ENCODE measurements around the gene SMIM45.

The SMIM45 gene

GRCh38 chr22:41908411-41909309 is 43.3 kb upstream of the SMIM45 start:
- peak overlapping the region; percentile 22 for H3K4me3 ChIP-seq (ENCODE audit: low read length)
- ChIA-PET POLR2A (interaction anchor here (0.8 to 2.2 kb wide), 7 partner anchors 11 to 108 kb away, joined by 3 to 11 read pairs (median 5); partner anchors contain the start of genes CCDC134, SREBF2 and TNFRSF13C), CTCF (interaction anchor here (0.8 to 3.8 kb wide), 5 partner anchors 9 to 32 kb away, joined by 3 to 18 read pairs (median 4); partner anchors contain the start of gene TNFRSF13C)
- peak in 1 of 5 donors; percentile 33 for DNase-seq
- Mint-ChIP-seq H3K4me3 (peak overlapping the region; percentile 72 to 89 (median 78)), H3K27me3 (peaks cover 15 to 24% of the 10 kb centered on the region in 2 donors), H3K36me3 (peaks cover 0 to 20% (median 0%) of the 10 kb centered on the region in 3 donors), H3K4me1 (peaks cover 23 to 36% (median 27%) of the 10 kb centered on the region in 3 donors), H3K9me3 (no peaks in the 10 kb centered on the region), H3K27ac (peak overlapping the region; percentile 55 to 92 (median 84))
- H3K36me3 ChIP-seq (ENCODE audit: insufficient read depth, low read length), result no peaks in the 10 kb centered on the region
- H3K27me3 ChIP-seq (ENCODE audit: insufficient read depth, low read length, poor library complexity, severe bottlenecking), result peaks cover 33% of the 10 kb centered on the region
- peaks cover 29% of the 10 kb centered on the region for H3K4me1 ChIP-seq (ENCODE audit: insufficient read depth, low read length)
- H3K27ac ChIP-seq (ENCODE audit: low read depth, low read length), result no peak overlapping the region
- H3K9me3 ChIP-seq (ENCODE audit: low read length), result no peaks in the 10 kb centered on the region

GRCh38 chr22:41909310-41910049 is 42.5 kb upstream of the SMIM45 start:
- H3K36me3 ChIP-seq (ENCODE audit: insufficient read depth, low read length), result no peaks in the 10 kb centered on the region
- ChIA-PET POLR2A (interaction anchor here (1.6 to 2.2 kb wide), 2 partner anchors 16 to 31 kb away, joined by 5 to 11 read pairs; no protein-coding TSS in a partner anchor), CTCF (interaction anchor here (3.8 kb wide), 1 partner anchor 16 kb away, joined by 18 read pairs; the partner anchor contains the start of gene TNFRSF13C)
- Mint-ChIP-seq H3K27ac (peak overlapping the region in 3 of 8 donors; percentile 12 to 67 (median 57)), H3K36me3 (peaks cover 0 to 12% (median 0%) of the 10 kb centered on the region in 3 donors), H3K9me3 (no peaks in the 10 kb centered on the region), H3K27me3 (peaks cover 15 to 24% of the 10 kb centered on the region in 2 donors), H3K4me3 (peak overlapping the region in 5 of 7 donors; percentile 43 to 80 (median 67)), H3K4me1 (peaks cover 23 to 36% (median 27%) of the 10 kb centered on the region in 3 donors)
- H3K4me1 ChIP-seq (ENCODE audit: insufficient read depth, low read length), result peaks cover 29% of the 10 kb centered on the region
- no peak overlapping the region for H3K27ac ChIP-seq (ENCODE audit: low read depth, low read length)
- H3K27me3 ChIP-seq (ENCODE audit: insufficient read depth, low read length, poor library complexity, severe bottlenecking), result peaks cover 33% of the 10 kb centered on the region
- no peak for DNase-seq
- no peak overlapping the region for H3K4me3 ChIP-seq (ENCODE audit: low read length)
- H3K9me3 ChIP-seq (ENCODE audit: low read length), result no peaks in the 10 kb centered on the region

GRCh38 chr22:41910050-41911000 is 41.6 kb upstream of the SMIM45 start:
- H3K4me3 ChIP-seq (ENCODE audit: low read length), result no peak overlapping the region
- peaks cover 15 to 24% of the 10 kb centered on the region in 2 donors for H3K27me3 Mint-ChIP-seq
- no peaks in the 10 kb centered on the region for H3K9me3 Mint-ChIP-seq
- peak overlapping the region in 2 of 8 donors; percentile 38 to 65 for H3K27ac Mint-ChIP-seq
- peaks cover 36% of the 10 kb centered on the region for H3K27me3 ChIP-seq (ENCODE audit: insufficient read depth, low read length, poor library complexity, severe bottlenecking)
- H3K36me3 Mint-ChIP-seq, result peaks cover 0 to 7% (median 0%) of the 10 kb centered on the region in 3 donors
- H3K9me3 ChIP-seq (ENCODE audit: low read length), result no peaks in the 10 kb centered on the region
- ChIA-PET POLR2A (interaction anchor here (1.0 to 1.6 kb wide), 2 partner anchors 15 to 16 kb away, joined by 4 to 5 read pairs; partner anchors contain the start of gene TNFRSF13C), CTCF (interaction anchor here (1.8 to 3.8 kb wide), 2 partner anchors 16 to 30 kb away, joined by 9 to 18 read pairs; partner anchors contain the start of gene TNFRSF13C)
- H3K27ac ChIP-seq (ENCODE audit: low read depth, low read length), result no peak overlapping the region
- peak in 4 of 5 donors; percentile 14 to 62 (median 36) for DNase-seq
- H3K4me3 Mint-ChIP-seq, result peak overlapping the region in 6 of 7 donors; percentile 40 to 71 (median 50)
- H3K4me1 Mint-ChIP-seq, result peaks cover 23 to 39% (median 27%) of the 10 kb centered on the region in 3 donors
- H3K4me1 ChIP-seq (ENCODE audit: insufficient read depth, low read length), result peaks cover 30% of the 10 kb centered on the region
- no peaks in the 10 kb centered on the region for H3K36me3 ChIP-seq (ENCODE audit: insufficient read depth, low read length)

GRCh38 chr22:41911001-41911611 is 40.8 kb upstream of the SMIM45 start:
- Mint-ChIP-seq H3K4me1 (peaks cover 27 to 45% (median 27%) of the 10 kb centered on the region in 3 donors), H3K9me3 (no peaks in the 10 kb centered on the region), H3K27me3 (peaks cover 19 to 29% of the 10 kb centered on the region in 2 donors), H3K4me3 (peak overlapping the region; percentile 45 to 90 (median 68)), H3K36me3 (no peaks in the 10 kb centered on the region), H3K27ac (peak overlapping the region in 3 of 8 donors; percentile 27 to 65 (median 56))
- ChIA-PET POLR2A (interaction anchor here (1.0 kb wide), 1 partner anchor 15 kb away, joined by 4 read pairs; the partner anchor contains the start of gene TNFRSF13C), CTCF (interaction anchor here (1.3 to 3.2 kb wide), 3 partner anchors 15 to 30 kb away, joined by 3 to 16 read pairs (median 9); partner anchors contain the start of gene TNFRSF13C)
- H3K4me1 ChIP-seq (ENCODE audit: insufficient read depth, low read length), result peaks cover 34% of the 10 kb centered on the region
- H3K36me3 ChIP-seq (ENCODE audit: insufficient read depth, low read length), result no peaks in the 10 kb centered on the region
- no peak overlapping the region for H3K4me3 ChIP-seq (ENCODE audit: low read length)
- peaks cover 43% of the 10 kb centered on the region for H3K27me3 ChIP-seq (ENCODE audit: insufficient read depth, low read length, poor library complexity, severe bottlenecking)
- H3K9me3 ChIP-seq (ENCODE audit: low read length), result no peaks in the 10 kb centered on the region
- H3K27ac ChIP-seq (ENCODE audit: low read depth, low read length), result no peak overlapping the region
- DNase-seq, result peak in 2 of 5 donors; percentile 31 to 57

GRCh38 chr22:41912338-41913039 is 39.5 kb upstream of the SMIM45 start:
- Mint-ChIP-seq H3K27me3 (peaks cover 28 to 32% of the 10 kb centered on the region in 2 donors), H3K27ac (no peak overlapping the region), H3K4me3 (peak overlapping the region in 4 of 7 donors; percentile 44 to 83 (median 58)), H3K36me3 (no peaks in the 10 kb centered on the region), H3K4me1 (peaks cover 25 to 44% (median 28%) of the 10 kb centered on the region in 3 donors), H3K9me3 (no peaks in the 10 kb centered on the region)
- POLR2A ChIA-PET, result interaction anchor here (0.8 to 1.0 kb wide), 2 partner anchors 14 to 80 kb away, joined by 3 to 4 read pairs; partner anchors contain the start of genes SREBF2 and TNFRSF13C
- H3K27ac ChIP-seq (ENCODE audit: low read depth, low read length), result no peak overlapping the region
- peaks cover 34% of the 10 kb centered on the region for H3K4me1 ChIP-seq (ENCODE audit: insufficient read depth, low read length)
- H3K9me3 ChIP-seq (ENCODE audit: low read length), result no peaks in the 10 kb centered on the region
- DNase-seq, result no peak
- no peaks in the 10 kb centered on the region for H3K36me3 ChIP-seq (ENCODE audit: insufficient read depth, low read length)
- no peak overlapping the region for H3K4me3 ChIP-seq (ENCODE audit: low read length)
- CTCF ChIA-PET, result interaction anchor here (1.8 to 3.2 kb wide), 2 partner anchors 14 to 28 kb away, joined by 9 to 16 read pairs; partner anchors contain the start of gene TNFRSF13C
- peaks cover 48% of the 10 kb centered on the region for H3K27me3 ChIP-seq (ENCODE audit: insufficient read depth, low read length, poor library complexity, severe bottlenecking)

GRCh38 chr22:41913040-41913719 is 38.8 kb upstream of the SMIM45 start:
- Mint-ChIP-seq H3K4me1 (peaks cover 19 to 40% (median 23%) of the 10 kb centered on the region in 3 donors), H3K27me3 (peaks cover 28 to 32% of the 10 kb centered on the region in 2 donors), H3K9me3 (no peaks in the 10 kb centered on the region), H3K36me3 (no peaks in the 10 kb centered on the region), H3K27ac (no peak overlapping the region), H3K4me3 (peak overlapping the region; percentile 23 to 83 (median 50))
- Histone ChIP-seq H3K4me1 (ENCODE audit: insufficient read depth, low read length) (peaks cover 33% of the 10 kb centered on the region), H3K27ac (ENCODE audit: low read depth, low read length) (no peak overlapping the region), H3K27me3 (ENCODE audit: insufficient read depth, low read length, poor library complexity, severe bottlenecking) (peaks cover 48% of the 10 kb centered on the region), H3K4me3 (ENCODE audit: low read length) (no peak overlapping the region), H3K9me3 (ENCODE audit: low read length) (no peaks in the 10 kb centered on the region), H3K36me3 (ENCODE audit: insufficient read depth, low read length) (no peaks in the 10 kb centered on the region)
- ChIA-PET CTCF (interaction anchor here (3.2 kb wide), 1 partner anchor 13 kb away, joined by 16 read pairs; the partner anchor contains the start of gene TNFRSF13C), POLR2A (interaction anchor here (0.8 to 1.0 kb wide), 2 partner anchors 13 to 80 kb away, joined by 3 to 4 read pairs; partner anchors contain the start of genes SREBF2 and TNFRSF13C)
- no peak for DNase-seq
